Measurements from ENCODE around the gene ERN2.

DNA sequence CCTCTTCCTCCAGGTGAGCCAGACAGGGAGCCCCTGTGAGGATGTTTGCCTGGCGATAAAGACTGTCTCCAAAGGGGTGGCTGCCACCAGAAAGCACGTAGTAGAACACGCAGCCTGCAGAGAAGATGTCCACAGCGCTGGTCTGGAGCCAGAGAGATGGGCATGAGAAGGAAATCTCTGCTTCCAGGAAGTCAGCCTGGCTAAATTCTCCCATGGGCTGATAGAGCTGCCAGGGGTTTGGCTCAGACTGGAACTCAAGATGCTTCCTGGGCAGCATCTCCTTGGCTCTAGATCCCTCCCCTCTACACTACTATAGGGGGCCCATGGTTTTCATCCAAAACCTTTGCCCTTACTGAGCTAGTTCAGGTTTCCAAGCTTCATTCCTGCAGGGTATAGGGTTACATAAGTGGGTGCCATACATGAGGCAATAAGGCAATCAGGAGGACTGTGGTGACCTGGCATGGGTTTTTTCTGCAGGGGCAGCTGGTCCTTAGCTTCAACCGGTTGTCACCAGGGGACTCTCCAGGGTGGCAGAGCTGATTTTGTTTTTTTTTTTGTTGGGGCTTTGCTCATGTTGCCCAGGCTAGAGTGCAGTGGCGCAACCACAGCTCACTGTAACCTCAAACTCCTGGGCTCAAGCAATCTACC lies 20.7 kb downstream of the ERN2 start:
- TF ChIP-seq, protein P1, sequence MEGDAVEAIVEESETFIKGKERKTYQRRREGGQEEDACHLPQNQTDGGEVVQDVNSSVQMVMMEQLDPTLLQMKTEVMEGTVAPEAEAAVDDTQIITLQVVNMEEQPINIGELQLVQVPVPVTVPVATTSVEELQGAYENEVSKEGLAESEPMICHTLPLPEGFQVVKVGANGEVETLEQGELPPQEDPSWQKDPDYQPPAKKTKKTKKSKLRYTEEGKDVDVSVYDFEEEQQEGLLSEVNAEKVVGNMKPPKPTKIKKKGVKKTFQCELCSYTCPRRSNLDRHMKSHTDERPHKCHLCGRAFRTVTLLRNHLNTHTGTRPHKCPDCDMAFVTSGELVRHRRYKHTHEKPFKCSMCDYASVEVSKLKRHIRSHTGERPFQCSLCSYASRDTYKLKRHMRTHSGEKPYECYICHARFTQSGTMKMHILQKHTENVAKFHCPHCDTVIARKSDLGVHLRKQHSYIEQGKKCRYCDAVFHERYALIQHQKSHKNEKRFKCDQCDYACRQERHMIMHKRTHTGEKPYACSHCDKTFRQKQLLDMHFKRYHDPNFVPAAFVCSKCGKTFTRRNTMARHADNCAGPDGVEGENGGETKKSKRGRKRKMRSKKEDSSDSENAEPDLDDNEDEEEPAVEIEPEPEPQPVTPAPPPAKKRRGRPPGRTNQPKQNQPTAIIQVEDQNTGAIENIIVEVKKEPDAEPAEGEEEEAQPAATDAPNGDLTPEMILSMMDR (IDR thresholded peaks at IDR 0.05; ENCODE audit: insufficient read depth, low read depth, low read length), result no peak
- TF ChIP-seq EZH2 (IDR thresholded peaks at IDR 0.05; ENCODE audit: insufficient read depth, low read length), result no peak
